Myocyte (in vitro differentiated cells): Measurements from ENCODE around the gene CLK3. TPM values are rescaled to one million over a fixed set of nuclear protein-coding genes. Genes with fewer than 3 reads are reported as not detected.
"Not testable (repeated sequence)": the region's sequence is repeated elsewhere in the genome, so short reads cannot be mapped to it uniquely, and the experiment has no call there.

ENCODE experiments used
- DNase-seq: peaks from one replicate; pipeline ENCODE4 v3.0.0-alpha.2; 2012; ENCODE audit warnings: low read depth
- polyA plus RNA-seq: library from polyadenylated mRNA; unstranded; fragments of >200 nt; gene quantifications from one replicate; pipeline ENCODE4 v1.2.1, GENCODE V29; 2012; ENCODE audit warnings: missing spikeins
- total RNA-seq: library from RNA; depleted of rRNA; stranded (reverse); fragments of >200 nt; gene quantifications from 2 replicates; pipeline ENCODE4 v1.2.3, GENCODE V29; 2014

CLK3 gene
- total RNA-seq: 74.0 and 76.0 TPM in 2 replicates
- polyA plus RNA-seq: 59.6 TPM

DNA sequence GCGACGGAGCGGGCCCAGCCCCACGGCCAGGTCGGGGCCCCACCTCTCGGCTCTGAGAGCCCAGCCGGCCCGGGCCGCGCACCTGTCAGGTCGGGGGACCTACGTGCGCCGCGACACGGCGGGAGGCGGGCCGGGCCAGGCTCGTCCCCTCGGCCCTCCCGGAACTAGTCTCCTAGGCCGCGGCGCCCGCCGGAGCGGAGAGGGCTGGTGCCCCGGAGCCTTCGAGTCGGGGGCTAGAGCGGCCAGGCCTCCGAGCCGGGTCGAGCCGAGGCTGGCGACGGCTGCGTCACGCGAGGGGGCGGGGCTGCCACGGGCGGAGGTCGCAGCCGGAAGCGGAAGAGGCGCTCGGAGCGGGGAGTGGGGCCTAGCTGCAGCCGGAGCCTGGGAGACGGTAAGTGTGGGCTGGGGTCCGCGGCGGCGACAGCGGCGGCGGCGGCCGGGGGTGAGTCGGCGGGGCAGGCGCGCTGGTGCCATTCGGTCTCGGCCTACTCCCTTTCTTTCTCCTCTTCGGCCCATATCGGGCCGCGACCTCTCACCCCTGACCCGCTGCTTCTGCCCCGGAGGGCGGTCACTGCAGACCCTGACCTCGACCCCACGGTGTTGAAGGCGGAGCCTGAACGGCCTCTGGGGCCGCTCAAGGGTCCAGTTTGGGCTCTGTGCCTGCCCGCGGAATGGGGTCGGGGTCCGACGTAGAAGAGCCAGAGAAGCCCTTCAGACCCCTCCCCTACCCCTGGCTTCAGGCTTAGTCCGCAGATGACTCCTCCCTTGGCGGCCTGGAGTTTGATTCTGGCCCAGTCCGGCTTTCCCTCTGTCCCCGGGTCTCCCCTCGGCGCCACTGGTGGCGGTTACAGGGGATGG is at the start of gene CLK3:
CLK3 (plus strand) TSS at position 329 of the 858 bp plus-strand sequence. CDS start 3,361 bp downstream, outside the sequence.
- peak; percentile 95 for DNase-seq

DNA sequence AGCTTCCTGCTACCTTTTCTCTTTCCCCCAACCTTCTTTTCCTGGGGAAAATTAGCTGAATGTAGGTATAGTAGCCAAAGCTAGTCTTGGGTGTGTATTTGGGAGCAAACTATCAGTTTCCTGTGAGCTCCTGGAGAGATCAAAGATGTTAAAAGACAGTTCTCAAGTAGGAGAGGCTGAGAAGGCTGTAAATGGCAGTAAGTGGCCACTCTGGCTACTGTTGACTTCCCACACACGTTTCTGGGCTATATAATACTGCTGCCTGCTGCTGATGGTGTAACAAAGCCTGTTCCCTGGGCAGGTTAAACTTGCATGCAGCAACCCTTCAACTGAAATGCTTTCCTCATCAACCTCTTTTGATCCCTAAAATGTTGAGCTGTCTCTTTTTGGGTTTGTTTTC is 47.0 kb upstream of the CLK3 start:
- no peak for DNase-seq

DNA sequence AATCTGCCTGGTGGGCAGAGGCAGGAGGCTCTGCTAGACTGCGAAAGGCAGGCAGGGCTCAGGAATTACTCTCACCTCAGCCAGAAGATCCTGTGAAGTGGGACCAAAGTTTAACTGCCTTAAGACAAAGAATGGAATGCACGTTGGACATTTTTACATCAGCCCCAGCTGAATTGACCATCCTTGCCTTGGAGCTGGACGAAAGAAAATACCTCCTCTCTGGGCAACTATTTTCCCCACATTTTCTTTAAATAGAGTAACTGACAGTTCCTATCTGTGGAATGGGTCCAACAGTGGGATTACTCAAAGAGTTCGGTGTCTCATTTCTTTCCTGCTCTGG is 45.9 kb upstream of the CLK3 start:
- no peak for DNase-seq

DNA sequence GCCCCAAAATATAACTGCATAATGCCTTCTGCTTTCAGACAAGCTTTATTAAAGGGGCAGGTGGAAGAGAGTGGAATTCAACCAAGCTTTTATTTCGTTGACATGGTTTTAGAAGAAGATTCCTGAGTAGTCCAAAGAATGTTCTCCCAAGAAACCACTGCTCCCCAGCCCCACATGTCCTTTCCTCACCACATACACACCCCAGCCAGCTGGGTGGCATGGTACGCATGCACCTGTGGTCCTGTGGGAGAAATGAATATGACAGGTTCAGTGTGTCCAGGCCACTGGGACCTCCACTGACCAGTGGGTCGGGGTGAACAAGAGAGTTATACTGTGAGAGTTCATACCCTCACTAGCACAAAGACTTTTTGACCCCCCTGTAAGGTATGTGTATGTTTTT is 44.4 kb upstream of the CLK3 start:
- peak; percentile 90 for DNase-seq

DNA sequence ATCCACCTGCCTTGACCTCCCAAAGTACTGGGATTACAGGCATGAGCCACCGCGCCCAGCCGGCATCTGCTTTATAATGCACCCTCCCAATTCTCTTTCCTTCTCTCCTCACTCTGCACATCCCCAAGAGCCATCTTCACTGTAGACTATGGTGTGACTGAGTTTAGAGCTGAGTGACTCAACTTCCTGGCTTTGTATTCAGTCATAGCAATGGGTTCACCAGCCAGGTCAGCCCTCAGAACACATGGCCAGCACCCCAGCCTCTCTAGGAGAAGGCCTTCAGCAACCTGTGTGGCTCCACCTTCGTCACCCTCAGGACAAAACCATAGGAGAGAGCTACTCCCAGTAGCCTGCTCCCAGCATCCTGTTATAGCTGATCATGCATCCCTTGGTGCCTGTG is 41.6 kb upstream of the CLK3 start:
- no peak for DNase-seq

DNA sequence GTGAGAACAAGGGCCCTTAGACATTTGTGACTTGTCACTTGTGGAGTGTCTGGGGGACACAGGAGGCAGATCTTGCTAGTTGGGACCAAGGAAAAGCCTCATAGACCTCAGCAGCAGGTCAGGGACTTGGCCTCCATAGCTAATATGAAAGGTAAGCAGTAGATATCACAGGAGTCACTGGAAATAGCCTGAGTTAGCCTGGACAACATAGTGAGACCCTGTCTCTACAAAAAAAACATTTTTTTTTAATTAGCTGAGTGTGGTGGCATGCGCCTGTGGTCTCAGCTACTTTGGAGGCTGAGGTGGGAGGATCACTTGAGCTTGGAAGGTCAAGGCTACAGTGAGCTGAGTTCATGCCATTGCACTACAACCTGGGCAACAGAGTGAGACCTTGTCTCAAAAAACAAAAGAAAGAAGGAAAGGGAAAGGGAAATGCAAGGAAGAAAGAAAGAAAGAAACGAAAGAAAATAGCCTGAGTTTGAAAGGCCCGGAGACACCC is 37.1 kb upstream of the CLK3 start:
- no peak for DNase-seq

DNA sequence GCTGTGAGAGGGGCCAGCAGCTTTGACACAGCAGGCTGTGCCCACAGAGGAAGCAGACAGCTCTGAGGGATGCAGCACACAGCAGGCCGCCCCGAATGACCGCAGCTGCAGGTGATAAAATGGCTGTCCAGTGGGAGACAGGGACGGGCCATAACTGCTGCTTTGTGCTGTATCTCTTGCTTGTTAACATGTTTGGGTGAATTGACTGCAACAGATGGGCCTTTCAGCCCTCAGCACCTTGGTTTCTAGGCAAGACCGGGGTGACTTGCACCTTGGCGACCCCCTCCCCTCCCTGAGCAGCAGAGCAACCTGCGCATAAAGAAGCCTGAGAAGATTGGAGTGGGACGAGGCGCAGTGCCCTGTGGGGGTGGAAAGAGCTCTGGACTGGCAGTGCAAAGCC is 36.6 kb upstream of the CLK3 start:
- DNase-seq: no peak

DNA sequence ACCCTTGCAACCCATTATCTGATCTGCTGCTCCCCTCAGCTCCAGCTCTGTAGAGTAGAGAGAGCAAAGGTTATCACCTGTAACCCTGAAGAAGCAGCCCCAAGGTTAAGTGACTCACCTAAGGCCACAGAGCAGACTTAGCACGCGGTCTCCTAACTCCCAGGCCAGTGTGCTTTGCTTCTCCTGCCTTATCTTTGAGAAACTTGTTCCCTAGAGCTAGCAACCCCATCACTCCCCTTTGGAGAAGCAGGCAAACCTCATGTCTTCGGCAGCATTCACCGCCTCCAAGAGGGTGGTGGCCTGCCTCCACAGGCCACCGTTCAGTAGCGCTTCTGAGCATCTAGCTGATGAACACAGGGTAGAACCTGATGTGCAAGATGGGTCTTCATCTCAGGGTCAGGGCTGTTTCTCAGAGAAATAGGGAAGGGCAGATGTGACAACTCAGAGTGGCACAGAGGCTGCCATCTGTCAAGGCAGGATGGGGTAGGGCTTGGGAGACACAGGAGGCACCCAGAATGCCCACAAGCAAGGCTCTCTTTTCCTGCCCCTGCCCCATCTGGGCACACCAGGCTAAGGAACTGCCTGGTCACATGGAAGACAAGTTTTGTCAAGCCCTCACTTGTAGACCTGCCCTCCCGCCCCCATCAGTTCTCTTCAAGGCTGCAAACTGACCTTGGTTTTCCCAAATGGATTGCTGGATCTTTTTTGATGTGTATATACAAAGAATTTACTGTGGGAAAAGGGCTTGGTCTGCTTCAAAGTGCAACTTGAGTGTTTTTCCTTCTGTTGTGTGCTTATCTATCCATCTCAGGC is 34.9 kb upstream of the CLK3 start:
- no peak for DNase-seq

DNA sequence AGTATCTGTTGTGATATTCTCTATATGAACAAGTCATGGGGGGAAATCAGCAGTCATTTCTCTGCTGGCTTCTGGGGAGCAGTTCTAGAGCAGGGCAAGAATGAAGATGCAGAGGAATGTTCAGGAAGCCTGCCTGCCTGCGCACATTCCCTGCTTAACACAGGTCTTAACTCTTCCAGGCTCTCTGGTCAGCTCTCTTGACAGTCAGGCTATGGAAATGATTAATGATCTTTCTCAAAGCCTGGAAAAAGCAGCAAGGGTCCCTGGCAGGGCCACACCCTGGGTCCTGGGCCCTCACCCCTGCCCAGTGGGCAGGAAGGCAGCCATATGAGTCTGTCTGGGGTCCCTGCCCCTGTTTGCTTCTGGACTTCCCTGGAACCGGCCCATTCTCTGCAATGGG is 31.4 kb upstream of the CLK3 start:
- no peak for DNase-seq

DNA sequence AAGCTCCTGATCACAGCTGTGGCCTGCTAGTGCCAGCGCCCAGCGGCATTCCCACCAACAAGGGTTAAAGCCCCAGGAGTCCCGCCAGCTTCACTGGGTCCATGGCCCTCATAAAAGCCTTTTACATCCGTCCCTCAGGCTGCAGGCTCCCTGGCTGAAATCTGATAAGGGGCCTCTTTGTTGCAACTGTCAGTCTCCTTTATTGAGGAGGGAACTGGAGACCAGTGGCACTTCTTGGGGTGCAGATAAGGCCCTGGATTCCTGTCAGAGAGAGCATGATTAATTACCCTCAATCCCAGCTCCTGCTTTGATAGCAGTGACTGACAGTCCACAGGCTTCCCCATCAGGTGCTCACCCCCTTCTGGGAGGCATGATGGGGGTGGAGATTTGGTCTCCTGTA is 30.9 kb upstream of the CLK3 start:
- no peak for DNase-seq

DNA sequence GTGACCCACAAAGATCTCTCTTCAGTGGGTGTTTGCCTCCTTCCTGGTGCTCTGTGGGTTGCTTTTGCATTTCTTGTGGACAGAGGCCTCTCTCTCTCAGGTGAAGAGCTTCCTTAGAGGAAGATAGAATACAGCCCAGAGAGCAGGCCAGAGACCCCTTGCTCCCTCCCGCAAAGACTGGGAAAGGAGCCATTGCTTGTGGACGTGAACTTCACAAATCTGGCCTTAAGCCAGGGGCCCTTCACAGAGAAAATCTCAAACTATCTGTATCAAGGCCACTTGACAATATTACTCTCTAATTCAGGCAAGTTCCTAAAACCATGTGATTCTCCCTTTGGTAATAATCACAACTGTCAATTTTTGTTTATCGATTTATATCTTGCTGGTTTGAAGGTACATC is 30.4 kb upstream of the CLK3 start:
- no peak for DNase-seq

DNA sequence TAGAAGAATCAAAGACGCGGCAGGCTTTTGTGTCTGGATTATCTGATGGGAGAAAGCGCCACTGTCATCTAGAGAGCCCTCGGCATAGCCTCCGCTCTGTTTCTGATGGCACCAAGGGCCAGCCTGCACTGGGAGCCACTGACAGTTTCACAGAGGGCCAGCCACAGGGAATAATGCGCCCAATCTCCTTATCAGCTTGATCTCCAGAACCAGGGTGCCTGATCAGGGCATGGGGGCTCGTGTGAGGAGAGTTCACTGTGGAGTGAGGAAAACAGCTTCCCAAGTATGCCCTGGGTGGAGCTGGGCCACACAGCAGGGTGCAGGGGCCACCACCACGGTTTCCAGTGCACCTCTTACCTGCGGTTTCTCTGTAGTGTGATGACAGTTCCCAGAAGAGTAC is 29.8 kb upstream of the CLK3 start:
- DNase-seq: no peak

DNA sequence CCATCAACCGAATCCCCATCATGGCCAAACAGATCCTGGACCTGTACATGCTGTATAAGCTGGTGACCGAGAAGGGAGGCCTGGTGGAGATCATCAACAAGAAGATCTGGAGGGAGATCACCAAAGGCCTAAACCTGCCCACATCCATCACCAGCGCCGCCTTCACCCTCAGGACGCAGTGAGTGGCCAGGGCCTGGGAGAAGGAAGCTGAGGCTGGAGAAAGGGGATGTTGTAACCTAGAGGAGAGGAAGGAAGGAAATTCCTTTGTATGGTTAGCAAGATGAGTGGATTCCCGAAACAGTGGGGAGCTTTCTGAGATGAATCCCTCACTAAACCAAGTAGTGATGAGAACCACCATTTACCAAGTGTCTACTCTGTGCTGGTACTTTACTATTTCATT is 25.8 kb upstream of the CLK3 start:
- DNase-seq: no peak

DNA sequence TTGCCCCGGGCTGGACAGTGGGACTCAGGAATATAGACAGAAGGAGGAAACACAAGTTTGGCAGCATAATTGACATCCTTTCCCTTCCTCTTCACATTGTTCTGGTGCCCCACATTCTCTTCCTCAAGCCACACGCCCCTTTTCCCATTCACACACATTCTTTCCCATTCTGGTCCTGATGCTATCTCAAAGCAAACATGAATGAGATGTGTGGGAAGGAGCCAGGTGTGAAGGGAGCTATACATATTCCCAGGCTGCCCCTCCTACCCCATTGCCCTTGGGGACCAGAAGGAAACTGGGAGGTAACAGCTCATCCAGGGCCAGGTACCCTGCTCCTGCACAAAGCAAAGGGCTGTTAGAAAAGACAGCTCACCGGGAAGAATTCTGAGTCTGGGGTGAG is 23.4 kb upstream of the CLK3 start:
- no peak for DNase-seq

DNA sequence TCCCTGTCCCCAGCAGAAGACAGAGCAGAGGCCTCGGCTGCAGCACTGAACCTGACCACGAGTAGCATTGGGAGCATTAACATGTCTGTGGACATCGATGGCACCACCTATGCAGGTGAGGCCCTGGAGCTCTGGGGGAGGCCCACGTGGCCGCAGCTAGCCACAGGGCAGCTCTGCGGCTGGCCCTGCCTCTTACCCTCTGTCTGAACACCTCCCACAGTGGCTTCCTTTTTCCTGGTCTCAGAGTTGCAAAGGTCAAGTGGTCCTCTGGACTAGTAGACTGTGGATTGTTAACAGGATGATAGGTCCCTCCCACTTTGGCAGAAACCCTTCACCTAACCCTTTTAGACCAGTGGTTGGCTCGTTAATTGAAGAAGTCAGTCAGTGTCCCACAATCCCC is 22.5 kb upstream of the CLK3 start:
- DNase-seq: no peak

DNA sequence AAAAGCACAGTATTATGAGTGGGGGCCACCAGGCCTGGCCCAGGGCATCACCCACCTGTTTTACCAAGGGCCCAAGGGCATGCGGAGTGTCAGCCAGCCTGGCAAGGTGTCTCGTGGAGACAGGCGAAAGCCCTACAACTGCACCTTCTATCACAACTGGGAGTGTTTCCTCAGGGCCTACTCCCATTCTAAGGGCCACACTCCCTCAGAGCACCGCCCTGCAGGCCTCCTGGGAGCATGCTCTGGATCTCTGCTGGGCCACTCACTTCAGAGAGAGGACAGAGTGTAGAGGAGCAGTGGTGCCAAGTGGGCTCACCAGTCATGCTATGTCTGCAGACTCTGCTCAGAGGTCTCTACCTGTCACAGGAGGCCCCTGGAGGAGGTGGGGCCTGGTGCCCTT is 21.2 kb upstream of the CLK3 start:
- DNase-seq: no peak

DNA sequence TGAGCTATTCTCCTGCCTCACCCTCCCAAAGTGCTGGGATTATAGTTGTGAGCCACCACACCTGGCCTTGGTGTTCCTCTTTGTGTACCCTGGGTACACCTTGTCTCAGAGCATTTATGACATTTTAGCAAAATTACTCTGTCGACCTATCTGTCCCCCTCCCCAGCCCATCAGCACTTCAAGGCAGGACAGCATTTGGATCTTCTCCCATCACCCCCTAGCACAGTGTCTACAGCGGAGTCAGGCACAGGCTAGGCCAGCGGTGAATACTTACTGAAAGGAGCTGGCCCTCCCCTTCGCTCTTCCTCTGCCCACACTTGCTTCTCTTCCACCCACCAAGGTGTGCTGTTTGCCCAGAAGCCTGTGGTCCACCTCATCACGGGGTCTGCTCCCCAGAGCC is 20.4 kb upstream of the CLK3 start:
- no peak for DNase-seq

DNA sequence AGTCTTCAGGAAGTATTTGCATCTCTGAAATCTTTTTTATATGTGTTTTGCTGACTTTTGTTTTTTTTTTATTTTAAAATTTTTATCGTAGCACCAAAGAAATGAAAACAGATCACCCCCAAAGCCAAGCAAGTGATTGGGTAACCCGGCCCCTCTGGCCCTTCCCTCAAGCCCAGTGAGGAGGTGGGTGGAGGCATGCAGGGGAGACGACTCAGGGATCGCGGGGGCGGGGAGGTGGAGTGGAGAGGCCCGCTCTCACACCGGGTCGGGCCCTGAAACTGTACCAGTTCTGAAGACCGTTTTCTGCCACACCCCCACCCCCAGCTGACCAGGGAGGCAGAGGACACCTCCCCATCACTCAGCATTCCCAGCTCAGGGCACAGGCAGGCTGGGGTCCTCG is 18.9 kb upstream of the CLK3 start:
- not testable (repeated sequence) for DNase-seq

DNA sequence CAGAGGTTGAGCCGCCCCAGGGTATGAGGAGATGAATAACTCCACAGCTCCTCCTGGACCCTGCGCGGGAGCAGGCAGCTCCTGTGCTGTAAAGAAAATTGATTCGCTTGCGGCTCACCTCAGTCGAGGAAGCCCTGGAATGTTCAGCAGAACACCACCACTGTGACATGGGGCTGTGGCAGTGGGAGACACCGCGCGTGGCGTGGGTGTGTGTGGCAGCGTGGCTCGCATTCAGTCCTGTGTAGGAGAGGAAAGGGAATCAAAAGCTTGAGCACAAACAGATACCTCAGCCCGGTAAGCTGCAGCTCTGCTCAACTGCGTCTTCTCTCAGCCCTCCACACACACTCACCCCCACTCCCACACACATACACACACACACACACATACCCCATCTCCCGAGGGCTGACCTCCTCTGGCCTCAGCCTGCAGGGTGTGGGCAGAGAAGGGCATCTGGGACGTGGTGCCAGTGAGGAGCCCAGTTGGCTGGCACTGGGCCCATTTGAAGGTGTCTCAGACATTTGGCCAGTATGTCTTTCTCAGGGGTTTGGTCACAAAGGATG is 18.4 kb upstream of the CLK3 start:
- DNase-seq: not testable (repeated sequence)

DNA sequence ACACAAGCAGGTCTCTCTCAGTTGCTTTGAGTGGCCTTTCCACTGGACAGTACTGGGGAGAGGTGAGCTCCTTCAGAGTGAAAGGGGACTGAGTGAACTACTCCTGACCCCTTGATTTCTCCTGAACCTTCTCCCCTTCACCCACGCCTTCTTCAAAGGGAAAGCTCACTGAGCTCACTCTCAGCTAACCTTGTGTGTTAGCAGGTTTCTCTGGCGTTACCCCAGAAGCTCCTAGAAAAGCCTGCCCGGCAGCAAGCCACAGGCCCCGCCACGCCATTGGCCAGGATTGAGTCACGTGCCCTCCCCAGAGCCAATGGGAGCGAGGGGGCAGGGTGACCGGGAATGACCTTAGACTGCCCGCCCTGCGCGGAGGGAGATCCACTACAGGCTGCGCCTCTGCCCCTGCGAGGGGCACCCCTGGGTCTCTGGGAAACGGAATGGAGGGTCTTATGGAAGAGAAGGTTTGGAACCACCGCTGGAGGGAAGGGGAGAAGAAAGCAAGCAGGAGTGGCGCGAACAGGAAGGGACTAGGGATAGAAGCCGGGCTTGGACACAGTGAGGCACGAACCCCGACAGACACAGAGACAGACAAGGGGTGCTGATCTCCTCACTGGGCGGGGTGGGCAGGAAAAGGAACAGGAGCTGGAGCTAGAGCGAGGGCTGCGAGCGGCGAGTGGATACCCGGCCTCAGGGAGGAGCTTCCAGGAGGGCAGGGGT is 17.4 kb upstream of the CLK3 start:
- DNase-seq: peak; percentile 95

DNA sequence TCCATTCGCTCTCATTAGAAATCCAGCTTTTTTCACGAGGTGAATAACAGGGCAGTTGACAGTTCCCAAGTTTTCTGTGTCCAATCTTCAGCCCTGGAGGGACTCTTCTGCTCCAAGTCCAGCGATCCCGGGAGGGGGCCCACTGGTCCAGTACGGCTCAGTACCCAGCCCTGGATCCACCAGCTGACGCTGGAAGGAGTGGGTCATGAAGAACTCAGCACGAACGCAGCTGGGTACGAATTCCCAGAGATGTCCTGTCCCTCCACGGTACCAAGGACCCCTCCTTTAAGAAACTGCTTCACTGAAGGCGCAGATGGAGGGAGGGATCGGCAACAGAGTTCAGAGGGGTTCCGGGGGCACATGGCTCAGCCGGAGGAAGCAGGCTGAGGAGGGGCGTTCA is 16.5 kb upstream of the CLK3 start:
- no peak for DNase-seq
